ENCODE measurements around the gene BTNL2. TPM values are rescaled to one million over a fixed set of nuclear protein-coding genes. Genes with fewer than 3 reads are reported as not detected.

Gene BTNL2
- total and polyA plus RNA-seq, 10 donors, result not detected

DNA sequence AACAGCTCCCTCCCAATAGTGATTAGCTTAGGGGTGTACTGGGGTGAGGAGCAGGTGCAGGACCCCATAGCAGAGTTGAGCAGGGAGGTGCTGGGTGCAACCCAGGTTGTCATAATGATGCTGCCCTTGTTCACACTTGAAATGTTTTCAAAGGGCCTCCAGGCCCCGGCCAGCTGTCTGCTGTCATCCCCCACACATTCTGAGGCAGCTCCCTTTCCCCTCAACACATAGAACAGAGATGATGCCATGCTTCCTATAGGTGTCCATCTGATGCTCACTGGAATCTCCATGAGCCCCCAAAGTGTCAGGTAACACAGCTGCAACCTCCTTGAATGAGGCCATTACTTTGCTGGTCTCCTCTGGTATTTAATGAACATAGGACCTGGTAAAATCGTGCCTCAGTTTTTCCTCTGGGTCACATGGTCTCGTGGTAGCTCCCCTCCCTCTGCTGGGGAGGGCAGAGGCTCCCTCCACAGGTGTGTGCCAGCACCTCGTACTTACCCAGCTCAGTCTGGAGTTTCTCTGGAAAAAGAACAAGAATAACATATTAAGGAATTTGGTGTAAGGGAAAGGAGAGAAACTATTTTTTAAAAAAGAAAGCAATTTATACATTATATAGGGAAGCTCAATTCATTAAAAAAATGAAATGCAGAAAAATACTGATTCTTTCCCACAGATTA lies 5.6 kb downstream of the BTNL2 start:
- Histone ChIP-seq H3K27me3 (replicated peaks in 1 of 7) (peaks cover 0 to 34% (median 7%) of the 10 kb centered on the region in 7 donors), H3K27ac (no peak overlapping the region), H3K36me3 (no peaks in the 10 kb centered on the region), H3K4me1 (no peaks in the 10 kb centered on the region), H3K9me3 (no peaks in the 10 kb centered on the region), H3K4me3 (no peak overlapping the region)
- intact Hi-C loops (cut with DNase I; ENCODE audit: low total_unique reads), result no loop called here
- TF ChIP-seq POLR2AphosphoS5 (IDR thresholded peaks at IDR 0.05), result no peak
- TF ChIP-seq, protein P1, sequence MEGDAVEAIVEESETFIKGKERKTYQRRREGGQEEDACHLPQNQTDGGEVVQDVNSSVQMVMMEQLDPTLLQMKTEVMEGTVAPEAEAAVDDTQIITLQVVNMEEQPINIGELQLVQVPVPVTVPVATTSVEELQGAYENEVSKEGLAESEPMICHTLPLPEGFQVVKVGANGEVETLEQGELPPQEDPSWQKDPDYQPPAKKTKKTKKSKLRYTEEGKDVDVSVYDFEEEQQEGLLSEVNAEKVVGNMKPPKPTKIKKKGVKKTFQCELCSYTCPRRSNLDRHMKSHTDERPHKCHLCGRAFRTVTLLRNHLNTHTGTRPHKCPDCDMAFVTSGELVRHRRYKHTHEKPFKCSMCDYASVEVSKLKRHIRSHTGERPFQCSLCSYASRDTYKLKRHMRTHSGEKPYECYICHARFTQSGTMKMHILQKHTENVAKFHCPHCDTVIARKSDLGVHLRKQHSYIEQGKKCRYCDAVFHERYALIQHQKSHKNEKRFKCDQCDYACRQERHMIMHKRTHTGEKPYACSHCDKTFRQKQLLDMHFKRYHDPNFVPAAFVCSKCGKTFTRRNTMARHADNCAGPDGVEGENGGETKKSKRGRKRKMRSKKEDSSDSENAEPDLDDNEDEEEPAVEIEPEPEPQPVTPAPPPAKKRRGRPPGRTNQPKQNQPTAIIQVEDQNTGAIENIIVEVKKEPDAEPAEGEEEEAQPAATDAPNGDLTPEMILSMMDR (IDR thresholded peaks at IDR 0.05 in 8 of 11, conservative IDR thresholded peaks at IDR 0.05 in 3 of 11), result no peak
- TF ChIP-seq POLR2A (IDR thresholded peaks at IDR 0.05), result no peak
- WGBS, 5 donors, result 38 to 51% (median 44%) methylated on average over 4 of the region's 4 CpGs
- no peak for DNase-seq

DNA sequence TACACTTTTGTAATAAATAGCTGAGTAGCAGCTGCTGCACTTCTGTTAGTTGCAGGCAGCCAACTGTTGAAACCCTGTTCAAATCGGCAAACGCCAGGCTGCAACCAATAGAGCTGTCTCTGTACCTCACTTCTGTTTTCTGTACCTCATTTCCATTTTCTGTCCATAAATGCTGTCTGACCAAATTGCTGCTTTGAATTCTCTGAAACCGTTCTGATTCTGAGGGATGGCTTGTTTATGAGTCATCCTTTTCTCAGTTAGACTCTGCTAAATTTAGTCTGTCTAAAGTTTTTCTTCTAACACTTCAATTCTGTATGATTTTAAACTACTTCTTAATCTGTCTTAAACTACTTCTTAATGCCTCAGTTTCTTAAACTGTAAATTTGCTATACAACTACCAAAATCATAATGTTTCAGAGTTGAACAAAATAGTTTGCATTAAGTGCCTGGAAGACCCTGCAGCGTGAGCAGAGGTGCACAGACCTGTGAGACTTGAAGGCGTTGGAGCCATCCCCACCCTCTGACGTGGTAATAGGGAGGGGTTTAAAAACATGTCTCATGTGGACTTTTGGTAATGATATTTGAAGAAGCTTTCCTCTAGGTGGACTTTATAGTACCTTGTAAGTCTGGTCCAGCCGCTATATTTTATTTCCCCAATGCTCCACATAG lies 9.6 kb downstream of the BTNL2 start:
- H3K36me3 ChIP-seq, result no peaks in the 10 kb centered on the region
- H3K4me1 ChIP-seq, result peaks cover 0 to 6% (median 0%) of the 10 kb centered on the region in 6 donors
- no peaks in the 10 kb centered on the region for H3K9me3 ChIP-seq
- intact Hi-C loops (cut with DNase I; ENCODE audit: low total_unique reads), result no loop called here
- no peak for DNase-seq
- TF ChIP-seq POLR2A (IDR thresholded peaks at IDR 0.05) (no peak), POLR2AphosphoS5 (IDR thresholded peaks at IDR 0.05) (no peak)
- TF ChIP-seq, protein P1 (IDR thresholded peaks at IDR 0.05 in 8 of 11, conservative IDR thresholded peaks at IDR 0.05 in 3 of 11), result no peak
- no peak overlapping the region for H3K4me3 ChIP-seq
- H3K27ac ChIP-seq, result peak overlapping the region in 1 of 8 donors; percentile 47
- H3K27me3 ChIP-seq (replicated peaks in 1 of 7), result no peaks in the 10 kb centered on the region
- WGBS, 5 donors, result 67 to 72% (median 71%) methylated on average over 7 of the region's 7 CpGs

DNA sequence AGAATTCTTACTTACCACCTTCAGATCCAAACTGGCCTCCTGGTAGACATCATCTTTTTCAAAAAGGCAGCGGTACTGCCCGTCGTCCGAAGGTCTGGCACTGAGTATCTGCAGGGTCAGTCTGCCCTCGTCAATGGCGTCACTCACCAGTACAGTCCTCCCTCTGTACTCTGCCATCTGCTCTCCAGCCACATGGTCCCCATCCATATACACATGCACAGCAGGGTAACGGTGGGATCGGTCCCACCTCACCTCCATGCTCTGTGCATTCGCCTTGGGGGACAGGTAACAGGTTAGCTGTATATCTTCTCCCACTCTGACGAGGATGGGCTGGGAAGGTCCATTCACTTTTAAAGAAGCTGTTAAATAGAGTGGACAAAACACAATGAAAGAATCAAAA lies 11.0 kb downstream of the BTNL2 start:
- intact Hi-C loops (cut with DNase I; ENCODE audit: low total_unique reads), result no loop called here
- Histone ChIP-seq H3K4me1 (peaks cover 0 to 6% (median 0%) of the 10 kb centered on the region in 6 donors), H3K27ac (no peak overlapping the region), H3K27me3 (replicated peaks in 1 of 7) (no peaks in the 10 kb centered on the region), H3K9me3 (no peaks in the 10 kb centered on the region), H3K36me3 (no peaks in the 10 kb centered on the region), H3K4me3 (no peak overlapping the region)
- DNase-seq, result no peak
- TF ChIP-seq POLR2A (IDR thresholded peaks at IDR 0.05) (no peak), POLR2AphosphoS5 (IDR thresholded peaks at IDR 0.05) (no peak)
- TF ChIP-seq, protein P1 (IDR thresholded peaks at IDR 0.05 in 8 of 11, conservative IDR thresholded peaks at IDR 0.05 in 3 of 11), result no peak
- WGBS, 5 donors, result 87 to 99% (median 95%) methylated on average over 10 of the region's 10 CpGs

DNA sequence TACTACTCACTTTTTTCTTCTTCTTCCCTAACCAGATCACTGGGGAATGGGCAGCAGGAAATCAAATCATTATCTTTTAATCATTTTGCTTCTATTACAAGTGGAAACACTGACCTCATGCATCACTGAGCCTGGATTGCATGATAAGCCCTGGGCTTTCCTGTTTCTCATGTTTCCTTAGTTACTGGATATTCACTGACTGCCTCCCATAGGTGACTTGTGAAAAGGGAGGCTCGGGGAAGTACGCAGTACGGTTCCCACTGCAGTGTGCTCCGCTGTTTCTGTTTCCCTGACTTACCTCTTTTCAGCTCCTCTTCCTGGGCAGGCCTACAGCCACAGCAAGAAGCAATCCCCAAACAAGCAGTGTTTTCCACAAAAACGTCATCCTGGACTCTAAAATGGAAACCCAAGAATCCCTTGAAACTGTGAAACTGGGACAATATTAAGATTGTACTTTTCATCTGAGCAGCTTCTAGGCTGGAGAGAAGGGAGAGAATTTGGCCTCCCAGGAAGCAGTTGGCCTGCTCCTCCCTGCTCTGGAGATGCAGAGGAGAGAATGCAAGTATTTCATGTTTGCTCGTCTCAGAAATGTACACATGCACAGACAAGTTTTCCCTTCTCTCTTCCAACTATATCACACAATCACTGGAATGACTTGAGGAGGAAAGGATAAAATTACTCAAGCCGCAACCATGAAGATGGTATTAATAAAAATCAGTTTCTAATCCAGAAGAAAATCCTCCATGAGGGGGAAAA lies 13.1 kb downstream of the BTNL2 start:
- peaks cover 0 to 6% (median 0%) of the 10 kb centered on the region in 6 donors for H3K4me1 ChIP-seq
- WGBS, 5 donors, result 26 to 60% (median 49%) methylated on average over 7 of the region's 7 CpGs
- no peak overlapping the region for H3K4me3 ChIP-seq
- no peak for TF ChIP-seq POLR2A (IDR thresholded peaks at IDR 0.05)
- TF ChIP-seq, protein P1 (IDR thresholded peaks at IDR 0.05 in 8 of 11, conservative IDR thresholded peaks at IDR 0.05 in 3 of 11), result no peak
- peak in 1 of 3 donors; percentile 66 for TF ChIP-seq POLR2AphosphoS5 (IDR thresholded peaks at IDR 0.05)
- intact Hi-C loops (cut with DNase I; ENCODE audit: low total_unique reads), result no loop called here
- no peaks in the 10 kb centered on the region for H3K27me3 ChIP-seq (replicated peaks in 1 of 7)
- DNase-seq, result no peak
- H3K9me3 ChIP-seq, result no peaks in the 10 kb centered on the region
- no peaks in the 10 kb centered on the region for H3K36me3 ChIP-seq
- H3K27ac ChIP-seq, result peak overlapping the region in 5 of 8 donors; percentile 4 to 60 (median 35)
